ENCODE results near the gene RNF217.

RNF217 gene

DNA sequence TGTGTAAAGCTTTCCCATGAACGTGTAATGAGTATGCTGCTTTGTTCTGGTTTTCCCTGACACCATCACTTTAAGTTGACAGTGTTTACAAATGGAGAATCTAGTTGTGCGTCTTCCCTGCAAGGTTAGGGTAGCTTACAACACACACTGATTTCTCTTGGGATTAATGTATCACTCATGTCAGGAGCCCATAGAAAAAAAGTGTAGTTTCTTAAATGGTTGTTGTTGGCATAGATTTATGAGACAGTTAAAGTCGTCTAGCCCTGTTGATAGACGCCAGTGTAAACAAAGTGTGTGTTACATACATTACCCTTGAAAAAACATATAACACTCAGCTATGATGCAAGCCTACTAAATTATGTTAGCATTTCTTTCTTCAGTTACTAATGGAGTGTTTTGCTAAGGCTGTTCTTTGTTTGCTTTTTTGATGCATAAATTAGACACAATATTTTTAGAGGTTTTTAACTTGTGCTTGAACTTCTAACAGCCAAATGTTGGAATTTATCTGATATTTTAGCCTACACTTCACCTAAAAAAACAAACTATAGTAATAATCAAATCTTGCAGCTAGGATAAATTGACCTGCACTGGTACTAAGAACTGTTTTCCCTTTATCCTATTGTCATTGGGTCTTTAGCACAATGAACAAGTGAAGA is 88.6 kb downstream of the RNF217 start:
- H3K27me3 ChIP-seq = no peaks in the 10 kb centered on the region
- no peaks in the 10 kb centered on the region for H3K4me1 ChIP-seq
- TF ChIP-seq CTCF (IDR thresholded peaks at IDR 0.05; ENCODE audit: low read depth, low read length) = no peak
- no peak overlapping the region for H3K4me3 ChIP-seq (ENCODE audit: low read depth, low read length)
- no peaks in the 10 kb centered on the region for H3K36me3 ChIP-seq
- no peaks in the 10 kb centered on the region for H3K9me3 ChIP-seq
- DNase-seq = no peak

- H3K36me3 ChIP-seq = no peaks in the 10 kb centered on the region
- no peaks in the 10 kb centered on the region for H3K27me3 ChIP-seq
- no peak for TF ChIP-seq CTCF (IDR thresholded peaks at IDR 0.05; ENCODE audit: low read depth, low read length)
- no peak for DNase-seq
- no peak overlapping the region for H3K4me3 ChIP-seq (ENCODE audit: low read depth, low read length)
- no peaks in the 10 kb centered on the region for H3K4me1 ChIP-seq
- H3K9me3 ChIP-seq = no peaks in the 10 kb centered on the region
These were observed 91.6 kb downstream of the RNF217 start for GRCh38 chr6:125053809-125054208.

GRCh38 chr6:125054331-125054730 is 92.1 kb downstream of the RNF217 start:
- no peak for TF ChIP-seq CTCF (IDR thresholded peaks at IDR 0.05; ENCODE audit: low read depth, low read length)
- DNase-seq = no peak
- Histone ChIP-seq H3K4me3 (ENCODE audit: low read depth, low read length) (no peak overlapping the region), H3K9me3 (no peaks in the 10 kb centered on the region), H3K4me1 (no peaks in the 10 kb centered on the region), H3K36me3 (no peaks in the 10 kb centered on the region), H3K27me3 (no peaks in the 10 kb centered on the region)

- TF ChIP-seq CTCF (IDR thresholded peaks at IDR 0.05; ENCODE audit: low read depth, low read length) = no peak
- no peaks in the 10 kb centered on the region for H3K4me1 ChIP-seq
- no peak for DNase-seq
- H3K36me3 ChIP-seq = no peaks in the 10 kb centered on the region
- H3K9me3 ChIP-seq = no peaks in the 10 kb centered on the region
- no peaks in the 10 kb centered on the region for H3K27me3 ChIP-seq
- H3K4me3 ChIP-seq (ENCODE audit: low read depth, low read length) = no peak overlapping the region
These were observed 95.4 kb downstream of the RNF217 start for GRCh38 chr6:125057392-125058246.

- Histone ChIP-seq H3K36me3 (no peaks in the 10 kb centered on the region), H3K27me3 (no peaks in the 10 kb centered on the region), H3K9me3 (no peaks in the 10 kb centered on the region), H3K4me3 (ENCODE audit: low read depth, low read length) (no peak overlapping the region), H3K4me1 (no peaks in the 10 kb centered on the region)
- DNase-seq = no peak
- no peak for TF ChIP-seq CTCF (IDR thresholded peaks at IDR 0.05; ENCODE audit: low read depth, low read length)
These were observed 96.3 kb downstream of the RNF217 start for GRCh38 chr6:125058546-125058945.

DNA sequence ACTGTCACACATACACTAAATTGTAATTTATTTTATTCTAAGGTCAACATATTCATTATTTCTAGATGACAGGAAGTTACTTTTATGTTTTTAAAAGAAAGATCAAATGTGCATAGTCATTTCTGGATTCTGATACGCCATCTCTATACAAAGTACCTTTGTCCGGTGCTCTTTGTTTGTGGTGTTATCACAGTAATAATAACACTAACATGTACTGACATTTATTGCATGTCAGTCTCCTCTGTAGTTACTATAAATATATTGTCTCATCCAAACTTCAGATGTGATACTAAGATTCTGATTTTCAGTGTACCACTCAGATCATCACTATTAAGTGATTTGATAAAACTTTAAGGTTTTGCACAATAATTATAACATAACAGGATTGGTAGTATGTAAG is 101.1 kb downstream of the RNF217 start:
- Histone ChIP-seq H3K4me1 (no peaks in the 10 kb centered on the region), H3K9me3 (no peaks in the 10 kb centered on the region), H3K27me3 (no peaks in the 10 kb centered on the region), H3K36me3 (no peaks in the 10 kb centered on the region), H3K4me3 (ENCODE audit: low read depth, low read length) (no peak overlapping the region)
- TF ChIP-seq CTCF (IDR thresholded peaks at IDR 0.05; ENCODE audit: low read depth, low read length) = no peak
- DNase-seq = no peak
